Fibroblast of skin of right biceps (primary cell): ENCODE data around the gene ARFGAP3.
"Not testable (repeated sequence)": the region's sequence is repeated elsewhere in the genome, so short reads cannot be mapped to it uniquely, and the experiment has no call there.

Experiments
- DNase-seq: peaks from one replicate; pipeline ENCODE4 v3.0.0-alpha.2; 2013

Gene ARFGAP3

DNA sequence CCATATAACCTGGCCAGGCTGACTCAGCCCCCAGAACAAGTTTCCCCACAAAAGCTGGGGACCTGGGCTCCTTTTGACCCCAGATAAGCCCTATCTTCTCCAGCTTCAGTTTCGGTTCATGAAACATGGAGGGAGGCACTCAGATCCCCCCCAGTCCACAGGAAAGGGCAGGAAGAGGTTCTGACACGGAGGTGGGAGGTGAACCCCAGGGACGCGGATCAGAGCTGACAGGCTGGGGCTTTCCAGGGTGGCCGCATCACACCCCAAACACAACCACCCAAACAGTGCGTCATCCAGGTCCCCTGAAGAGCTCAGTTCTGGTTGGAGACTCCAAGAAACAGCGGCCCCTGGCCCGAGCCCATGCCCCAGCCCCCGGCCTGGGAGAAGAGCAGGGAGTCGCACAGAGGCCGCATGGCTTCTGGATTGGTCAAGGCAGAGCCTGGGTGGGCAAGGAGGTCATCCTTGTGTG lies 92.1 kb downstream of the ARFGAP3 start:
- no peak for DNase-seq

DNA sequence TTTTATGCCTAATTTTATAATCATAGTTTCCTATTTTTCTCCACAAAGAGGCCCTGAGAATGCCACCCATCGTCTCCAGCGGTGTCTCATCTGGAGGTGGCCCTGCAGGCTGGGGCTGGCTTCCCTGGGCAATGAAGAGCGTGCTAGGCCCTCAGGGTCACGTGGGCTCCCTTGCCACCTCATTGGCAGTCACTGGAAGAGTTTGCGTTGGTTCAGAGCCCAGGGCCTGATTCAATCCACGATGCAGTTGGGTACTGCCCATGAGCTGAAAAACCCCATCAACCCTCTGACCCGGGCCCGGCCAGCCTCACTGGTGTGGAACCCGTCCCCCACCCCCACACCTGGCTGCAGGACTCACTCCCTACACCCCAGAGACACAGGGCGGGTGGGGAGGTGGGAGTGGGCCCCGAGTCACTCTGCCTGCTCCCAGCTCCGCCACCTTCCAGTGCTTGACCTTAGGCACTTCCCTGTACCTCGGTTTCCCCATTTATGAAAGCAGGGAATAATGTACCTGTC lies 93.0 kb downstream of the ARFGAP3 start:
- no peak for DNase-seq

DNA sequence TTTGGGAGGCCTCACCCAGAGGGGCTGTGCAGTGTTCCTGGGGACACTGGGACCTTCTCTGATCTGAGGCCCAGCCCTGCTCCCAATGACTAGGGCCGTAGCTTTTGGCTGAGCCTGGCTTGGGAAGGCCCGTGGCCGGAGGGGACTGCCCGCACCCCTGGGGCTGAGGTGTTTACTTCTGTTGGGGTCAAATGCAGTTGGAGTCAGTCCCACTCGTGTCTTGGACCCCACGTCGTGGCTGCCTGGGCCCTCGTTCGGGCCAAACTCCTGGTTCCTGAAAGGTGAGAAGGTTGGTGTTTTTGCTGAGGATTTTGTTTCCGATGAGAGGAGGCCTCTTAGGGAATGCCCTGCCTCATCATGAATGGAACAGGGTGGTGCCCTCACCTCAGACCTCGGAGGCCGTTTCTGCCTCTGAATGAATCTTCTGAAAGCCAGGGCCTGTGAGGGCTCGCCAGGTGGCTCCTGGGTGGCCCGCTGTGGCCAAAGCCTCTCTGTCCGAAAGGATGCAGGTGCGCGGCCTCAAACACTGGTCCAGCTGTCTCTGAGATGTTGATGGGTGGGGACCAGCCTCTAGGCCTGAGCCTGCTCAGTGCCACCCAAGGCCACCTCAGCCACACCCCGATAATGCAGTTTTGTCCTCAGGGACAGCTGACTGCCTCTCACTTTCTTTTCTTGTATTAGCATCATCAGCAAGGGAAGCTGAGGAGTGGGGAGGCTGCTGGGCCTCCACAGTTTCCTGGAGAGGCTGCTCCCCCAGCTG lies 96.1 kb downstream of the ARFGAP3 start:
- no peak for DNase-seq

DNA sequence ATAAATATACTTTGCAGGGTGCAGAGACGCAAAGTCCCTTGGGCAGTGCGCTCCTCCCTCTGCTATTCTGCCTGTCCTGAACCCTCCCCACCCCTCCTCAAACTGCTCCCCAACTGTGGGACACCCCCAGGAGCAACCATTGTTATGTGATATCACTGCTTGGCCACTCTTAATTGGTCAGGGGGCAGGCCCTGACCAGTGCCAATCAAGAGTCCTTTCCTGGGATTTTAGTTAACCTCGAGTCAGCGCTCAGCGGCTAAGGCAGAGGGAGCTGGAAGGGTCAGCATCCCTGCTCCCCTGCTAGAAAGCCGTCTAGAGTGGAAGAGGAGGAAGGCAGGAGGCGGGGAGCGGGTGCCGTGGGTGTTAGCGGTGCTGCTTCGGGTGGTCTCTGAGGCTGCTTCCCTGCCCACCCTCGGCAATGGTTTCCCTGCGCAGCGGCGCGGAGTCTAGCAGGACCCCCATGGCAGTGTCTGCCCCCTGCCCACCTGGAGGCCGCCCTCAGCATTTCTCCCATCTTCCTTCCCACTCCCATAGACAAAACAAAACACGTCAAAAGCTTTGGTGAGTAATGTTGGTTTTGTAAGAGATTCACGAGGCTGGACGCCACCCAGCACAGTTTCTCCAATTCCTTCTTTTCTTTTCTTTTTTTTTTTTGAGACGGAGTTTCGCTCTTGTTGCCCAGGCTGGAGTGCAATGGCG lies 98.0 kb downstream of the ARFGAP3 start:
- DNase-seq, result peak; percentile 30

DNA sequence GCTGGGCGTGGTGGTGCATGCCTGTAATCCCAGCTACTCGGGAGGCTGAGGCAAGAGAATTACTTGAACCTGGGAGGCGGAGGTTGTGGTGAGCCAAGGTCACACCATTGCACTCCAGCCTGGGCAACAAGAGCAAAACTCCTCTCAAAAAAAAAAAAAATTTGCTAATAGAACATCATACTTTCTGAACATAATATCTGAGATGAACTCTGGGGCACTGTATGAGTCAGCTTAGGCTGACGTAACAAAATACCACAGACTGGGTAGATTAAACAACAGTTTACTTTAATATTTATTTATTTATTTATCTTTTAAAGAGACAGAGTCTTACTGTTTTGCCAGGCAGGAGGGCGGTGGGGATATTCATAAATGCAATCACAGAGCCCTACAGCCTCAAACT lies 101.5 kb downstream of the ARFGAP3 start:
- peak; percentile 89 for DNase-seq

DNA sequence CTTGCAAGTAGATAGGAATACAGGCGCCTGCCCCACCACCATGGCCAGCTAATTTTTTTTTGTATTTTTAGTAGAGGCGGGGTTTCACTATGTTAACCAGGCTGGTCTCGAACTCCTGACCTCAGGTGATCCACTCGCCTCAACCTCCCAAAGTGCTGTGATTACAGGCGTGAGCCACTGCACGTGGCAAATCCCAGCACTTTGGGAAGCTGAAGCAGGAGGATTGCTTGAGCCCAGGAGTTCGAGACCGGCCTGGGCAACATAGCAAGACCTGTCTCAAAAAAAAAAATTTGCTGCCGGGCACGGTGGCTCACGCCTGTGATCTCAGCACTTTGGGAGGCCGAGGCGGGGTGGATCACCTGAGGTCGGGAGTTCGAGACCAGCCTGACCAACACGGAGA lies 102.0 kb downstream of the ARFGAP3 start:
- DNase-seq, result not testable (repeated sequence)

DNA sequence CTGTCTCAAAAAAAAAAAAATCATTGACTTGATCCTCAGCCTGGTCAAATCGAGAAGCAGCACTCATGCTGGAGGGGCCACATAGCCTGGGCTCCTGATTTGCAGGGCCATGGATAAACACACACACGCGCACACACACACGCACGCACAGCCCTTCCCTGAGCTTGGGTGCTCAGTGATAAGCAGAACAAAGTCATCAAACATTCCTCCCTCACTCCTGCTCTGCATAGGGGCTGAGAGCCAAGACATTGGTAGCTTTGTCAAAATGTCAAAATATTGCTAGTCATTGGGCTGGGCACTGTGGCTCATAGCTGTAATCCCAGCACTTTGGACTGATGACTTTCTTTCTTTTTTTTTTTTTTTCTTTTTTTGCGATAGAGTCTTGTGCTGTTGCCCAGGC lies 102.4 kb downstream of the ARFGAP3 start:
- DNase-seq, result peak; percentile 81

DNA sequence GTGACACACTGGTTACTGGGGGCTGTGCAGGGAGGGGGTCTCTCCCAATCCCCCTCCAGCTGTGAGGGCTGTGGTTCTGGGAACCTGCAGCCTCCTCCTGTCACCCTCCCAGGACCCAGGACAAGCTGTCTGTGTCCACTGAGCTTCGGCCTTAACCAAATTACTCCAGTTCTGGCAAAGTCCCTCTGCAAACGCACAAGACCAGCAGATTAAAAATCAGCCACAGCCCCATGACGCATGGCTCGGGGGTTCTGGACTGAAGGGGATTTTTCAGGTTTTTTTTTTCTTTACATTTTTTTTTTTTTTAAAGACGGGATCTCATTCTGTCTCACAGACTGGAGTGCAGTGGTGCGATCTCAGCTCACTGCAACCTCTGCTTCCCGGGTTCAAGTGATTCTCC lies 104.2 kb downstream of the ARFGAP3 start:
- DNase-seq, result peak; percentile 20

DNA sequence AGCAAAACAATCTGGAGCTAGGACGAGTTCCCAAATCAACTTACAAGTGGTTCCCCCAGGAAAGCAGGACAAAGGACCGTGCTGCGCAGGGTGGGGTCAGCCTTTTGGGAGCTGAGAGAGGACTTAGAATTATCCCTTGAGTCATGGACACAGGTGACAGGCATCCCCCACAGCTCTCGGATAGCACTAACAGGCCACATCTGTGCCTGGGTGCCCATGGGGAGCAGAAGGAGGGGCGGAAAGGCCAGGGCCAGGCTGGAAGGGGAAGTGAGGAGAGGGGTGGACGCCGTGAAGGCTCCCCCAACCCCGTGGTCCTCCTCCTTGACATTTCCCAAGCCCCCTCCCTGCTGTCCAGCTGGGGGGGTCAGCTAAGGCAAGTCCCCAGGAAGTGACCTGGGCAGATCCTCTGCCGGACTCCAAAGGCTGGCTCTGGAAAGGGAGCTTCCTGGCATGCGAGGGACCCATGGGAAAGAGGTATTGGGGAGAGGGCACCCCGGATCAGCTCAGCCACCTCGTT lies 104.8 kb downstream of the ARFGAP3 start:
- DNase-seq, result no peak

DNA sequence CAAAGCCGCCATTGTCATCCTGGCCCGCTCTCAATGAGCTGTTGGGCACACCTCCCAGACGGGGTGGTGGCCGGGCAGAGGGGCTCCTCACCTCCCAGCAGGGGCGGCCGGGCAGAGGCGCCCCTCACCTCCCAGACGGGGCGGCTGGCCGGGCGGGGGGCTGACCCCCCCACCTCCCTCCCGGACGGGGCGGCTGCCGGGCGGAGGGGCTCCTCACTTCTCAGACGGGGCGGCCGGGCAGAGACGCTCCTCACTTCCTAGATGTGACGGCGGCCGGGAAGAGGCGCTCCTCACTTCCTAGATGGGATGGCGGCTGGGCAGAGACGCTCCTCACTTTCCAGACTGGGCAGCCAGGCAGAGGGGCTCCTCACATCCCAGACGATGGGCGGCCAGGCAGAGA lies 106.7 kb downstream of the ARFGAP3 start:
- not testable (repeated sequence) for DNase-seq

DNA sequence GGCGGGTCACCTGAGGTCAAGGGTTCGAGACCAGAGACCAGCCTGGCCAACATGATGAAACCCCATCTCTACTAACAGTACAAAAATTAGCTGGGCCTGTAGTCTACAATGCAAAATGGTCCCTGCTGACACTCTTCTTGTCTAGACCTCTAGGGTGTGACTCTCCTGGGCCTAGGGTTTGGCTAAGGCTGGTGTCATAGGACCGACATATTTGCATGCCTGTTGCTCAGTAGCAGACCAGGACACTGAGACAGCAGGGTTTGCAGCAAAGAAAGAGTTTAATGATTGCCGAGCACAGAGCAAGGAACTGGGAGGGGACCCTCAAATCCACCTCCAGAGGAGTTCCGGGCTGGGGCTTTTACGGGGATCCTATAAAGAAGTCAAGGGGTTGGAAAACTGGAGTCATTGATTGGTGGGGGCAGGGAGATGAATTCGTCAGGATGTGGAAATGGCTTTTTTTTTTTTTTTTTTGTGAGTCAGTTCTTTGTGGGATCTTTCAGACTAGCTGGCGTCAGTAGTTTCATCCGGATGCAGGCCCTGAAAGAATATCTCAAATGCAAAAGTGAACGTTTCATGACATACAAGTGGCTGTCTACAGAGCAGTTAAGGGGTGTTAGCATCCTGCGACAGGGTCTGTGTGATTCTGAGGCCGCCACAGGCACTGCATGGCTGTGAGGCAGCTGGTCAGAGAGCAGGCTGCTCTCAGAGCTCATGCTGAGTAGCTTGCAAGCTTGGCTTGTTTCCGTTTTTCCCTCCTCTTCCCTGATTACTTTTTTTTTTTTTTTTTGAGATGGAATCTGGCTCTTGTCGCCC lies 109.2 kb downstream of the ARFGAP3 start:
- peak; percentile 94 for DNase-seq
